H1 (cell line): ENCODE data around the gene ADCK2. TPM values are rescaled to one million over a fixed set of nuclear protein-coding genes. Genes with fewer than 3 reads are reported as not detected.
A peak's percentile ranks its signal among the peaks of the same experiment; 100 is the strongest.

ENCODE experiments used
- CTCF ChIA-PET: fragments of 300-600 bp; sonication (Branson Sonifier 250); formaldehyde crosslinking; loops from one replicate; lab custom pipeline; 2021; ENCODE audit not compliant: partially characterized antibody; lab: Charles Lee
- POLR2A ChIA-PET: fragments of 300-600 bp; sonication (Branson Sonifier 250); formaldehyde crosslinking; loops from one replicate; lab custom pipeline; 2021; ENCODE audit warnings: inconsistent platforms; ENCODE audit not compliant: partially characterized antibody; lab: Charles Lee
- DNase-seq, 2 experiments: peaks; one replicate each; pipeline versions ENCODE4 v3.0.0 to v3.0.0-alpha.2; 2010 to 2022; ENCODE audit warnings: low spot score in 2 of 2, low read depth in 1 of 2, mixed read lengths in 1 of 2
- FAIRE-seq: peaks from 2 replicates; lab custom pipeline; 2011; peaks lifted over from hg19 to GRCh38; lab: Jason Lieb, UNC
- H2AFZ ChIP-seq: 2 replicates; pipeline ENCODE4 v1.8.1; 2012; ENCODE audit warnings: low read length, inconsistent platforms
- H2AK5ac ChIP-seq: 2 replicates; pipeline ENCODE4 v1.6.1; 2013; ENCODE audit warnings: low read depth, low read length
- H2BK120ac ChIP-seq: replicated peaks from 2 replicates; pipeline ENCODE3; 2013; ENCODE audit warnings: low read depth, low read length, inconsistent platforms
- H2BK12ac ChIP-seq: 2 replicates; pipeline ENCODE4 v1.6.1; 2013; ENCODE audit warnings: low read depth, low read length
- H2BK15ac ChIP-seq: 2 replicates; pipeline ENCODE4 v1.6.1; 2013; ENCODE audit warnings: low read length
- H2BK20ac ChIP-seq: 2 replicates; pipeline ENCODE4 v1.6.1; 2013; ENCODE audit warnings: low read length
- H2BK5ac ChIP-seq: 2 replicates; pipeline ENCODE4 v1.6.1; 2013; ENCODE audit warnings: low read depth, low read length
- H3K14ac ChIP-seq: 2 replicates; pipeline ENCODE4 v1.6.1; 2013; ENCODE audit warnings: inconsistent platforms; ENCODE audit not compliant: insufficient read length
- H3K18ac ChIP-seq: 2 replicates; pipeline ENCODE4 v1.6.1; 2013; ENCODE audit warnings: low read length; ENCODE audit errors: extremely low read depth
- H3K23ac ChIP-seq: 2 replicates; pipeline ENCODE4 v1.6.1; 2013; ENCODE audit warnings: inconsistent platforms; ENCODE audit not compliant: insufficient read length
- H3K23me2 ChIP-seq: 2 replicates; pipeline ENCODE4 v1.6.1; 2013; ENCODE audit warnings: low read depth, low read length
- H3K27ac ChIP-seq: 2 replicates; pipeline ENCODE4 v1.6.1; 2011; ENCODE audit warnings: low read depth, low read length, inconsistent platforms
- H3K27me3 ChIP-seq, 4 experiments: replicated peaks in 1 of 4; 1 replicate in 1 of 4; 2 replicates in 3 of 4; pipeline versions ENCODE4 v1.6.1 to v1.8.1; 2011 to 2013; ENCODE audit warnings: low read length in 3 of 4, mild to moderate bottlenecking in 3 of 4, inconsistent platforms in 2 of 4, mixed read lengths in 2 of 4, moderate library complexity in 1 of 4; ENCODE audit not compliant: control insufficient read depth in 3 of 4, insufficient read depth in 3 of 4; ENCODE audit errors: extremely low read depth in 1 of 4
- H3K36me3 ChIP-seq, 4 experiments: 2 replicates each; pipeline versions ENCODE4 v1.6.1 to v1.8.1; 2011 to 2013; ENCODE audit warnings: mild to moderate bottlenecking in 4 of 4, low read length in 3 of 4, moderate library complexity in 2 of 4, control low read depth in 1 of 4, inconsistent platforms in 1 of 4; ENCODE audit not compliant: insufficient read depth in 4 of 4, control insufficient read depth in 2 of 4
- H3K4ac ChIP-seq: replicated peaks from 2 replicates; pipeline ENCODE3; 2013; ENCODE audit warnings: low read length, low read depth, mixed read lengths, inconsistent platforms; ENCODE audit not compliant: insufficient read length
- H3K4me1 ChIP-seq, 4 experiments: replicated peaks in 1 of 4; 1 replicate in 1 of 4; 2 replicates in 3 of 4; pipeline versions ENCODE4 v1.6.1 to v1.8.1; 2011 to 2013; ENCODE audit warnings: low read length in 3 of 4, inconsistent platforms in 2 of 4, mixed read lengths in 1 of 4; ENCODE audit not compliant: insufficient read depth in 4 of 4, control insufficient read depth in 3 of 4
- H3K4me2 ChIP-seq, 2 experiments: 2 replicates each; pipeline versions ENCODE4 v1.6.1 to v1.8.1; 2011 to 2013; ENCODE audit warnings: low read depth in 2 of 2, low read length in 2 of 2, control low read depth in 1 of 2, inconsistent platforms in 1 of 2, mild to moderate bottlenecking in 1 of 2; ENCODE audit not compliant: insufficient read depth in 1 of 2
- H3K4me3 ChIP-seq, 4 experiments: fragments of 200-600, 300-600 bp in 1 of 4; sonication (generic), shearing (Covaris generic), sonication (Bioruptor Twin) in 1 of 4; 2 replicates each; pipeline versions ENCODE4 v1.5.1 to v1.8.1; 2011 to 2016; ENCODE audit warnings: low read length in 4 of 4, low read depth in 3 of 4, control low read depth in 2 of 4, inconsistent platforms in 2 of 4, mild to moderate bottlenecking in 2 of 4, mixed read lengths in 1 of 4, moderate library complexity in 1 of 4; ENCODE audit not compliant: insufficient read depth in 2 of 4; ENCODE audit errors: extremely low read depth in 1 of 4
- H3K56ac ChIP-seq: replicated peaks from 2 replicates; pipeline ENCODE3; 2013; ENCODE audit warnings: low read depth, mild to moderate bottlenecking, mixed read lengths, low read length, inconsistent platforms; ENCODE audit not compliant: insufficient read length
- H3K79me1 ChIP-seq: 2 replicates; pipeline ENCODE4 v1.6.1; 2013; ENCODE audit warnings: low read depth, low read length, control low read depth
- H3K79me2 ChIP-seq, 2 experiments: 2 replicates each; pipeline versions ENCODE4 v1.6.1 to v1.8.1; 2012 to 2013; ENCODE audit warnings: low read length in 2 of 2, mild to moderate bottlenecking in 2 of 2, inconsistent platforms in 1 of 2; ENCODE audit not compliant: insufficient read depth in 2 of 2, control insufficient read depth in 1 of 2
- H3K9ac ChIP-seq, 4 experiments: replicated peaks in 1 of 4; 1 replicate in 1 of 4; 2 replicates in 3 of 4; pipeline versions ENCODE4 v1.6.1 to v1.8.1; 2011 to 2013; ENCODE audit warnings: low read depth in 3 of 4, low read length in 3 of 4, control low read depth in 2 of 4, mild to moderate bottlenecking in 2 of 4, moderate library complexity in 2 of 4, inconsistent platforms in 1 of 4; ENCODE audit errors: extremely low read depth in 1 of 4
- H3K9me3 ChIP-seq, 2 experiments: 2 replicates each; pipeline versions ENCODE4 v1.6.1 to v1.8.1; 2012 to 2013; ENCODE audit warnings: mild to moderate bottlenecking in 2 of 2, moderate library complexity in 2 of 2, control low read depth in 1 of 2, inconsistent platforms in 1 of 2, low read depth in 1 of 2, low read length in 1 of 2, mixed read lengths in 1 of 2; ENCODE audit not compliant: insufficient read depth in 2 of 2
- H4K20me1 ChIP-seq, 2 experiments: replicated peaks in 1 of 2; 2 replicates each; pipeline versions ENCODE3 to v1.8.1; 2011 to 2013; ENCODE audit warnings: inconsistent platforms in 2 of 2, low read length in 2 of 2, mild to moderate bottlenecking in 1 of 2; ENCODE audit not compliant: insufficient read depth in 2 of 2, control insufficient read depth in 1 of 2
- H4K5ac ChIP-seq: 2 replicates; pipeline ENCODE4 v1.6.1; 2013; ENCODE audit warnings: low read length, low read depth, mixed read lengths, inconsistent platforms; ENCODE audit not compliant: insufficient read length
- H4K8ac ChIP-seq: 2 replicates; pipeline ENCODE4 v1.8.0; 2013; ENCODE audit warnings: mild to moderate bottlenecking, moderate library complexity, low read length, inconsistent platforms; ENCODE audit not compliant: insufficient read depth; ENCODE audit errors: extremely low read depth
- H4K91ac ChIP-seq: replicated peaks from 2 replicates; pipeline ENCODE3; 2013; ENCODE audit warnings: low read length, mixed read lengths, inconsistent platforms; ENCODE audit not compliant: insufficient read length
- BRCA1 ChIP-seq: IDR thresholded peaks from 2 replicates; pipeline ENCODE4 v1.6.1; 2012; ENCODE audit warnings: low read depth, low read length, improper control_type of control experiment
- CEBPB ChIP-seq: IDR thresholded peaks from 2 replicates; pipeline ENCODE4 v1.6.1; 2012; ENCODE audit warnings: low read depth, low read length
- CHD2 ChIP-seq: IDR thresholded peaks from 2 replicates; pipeline ENCODE4 v1.6.1; 2012; ENCODE audit warnings: low read length, improper control_type of control experiment
- CTBP2 ChIP-seq: IDR thresholded peaks from 2 replicates; pipeline ENCODE4 v1.7.0; 2011; ENCODE audit warnings: borderline replicate concordance, mild to moderate bottlenecking, moderate library complexity, mixed read lengths, low read length; ENCODE audit not compliant: insufficient read depth, insufficient read length
- GTF2F1 ChIP-seq: IDR thresholded peaks from 2 replicates; pipeline ENCODE4 v1.6.1; 2012; ENCODE audit warnings: low read depth, low read length, improper control_type of control experiment, borderline replicate concordance
- JUN ChIP-seq: IDR thresholded peaks from 2 replicates; pipeline ENCODE4 v1.6.1; 2011; ENCODE audit warnings: low read depth, mild to moderate bottlenecking, improper control_type of control experiment, low read length
- MAFK ChIP-seq: IDR thresholded peaks from 2 replicates; pipeline ENCODE4 v1.6.1; 2012; ENCODE audit warnings: low read depth, mild to moderate bottlenecking, improper control_type of control experiment, low read length
- RAD21 ChIP-seq, 2 experiments: IDR thresholded peaks in 1 of 2; conservative IDR thresholded peaks in 1 of 2; 2 replicates each; pipeline ENCODE4 v1.6.1; 2011; ENCODE audit warnings: low read depth in 2 of 2, low read length in 2 of 2, improper control_type of control experiment in 1 of 2, inconsistent platforms in 1 of 2, mild to moderate bottlenecking in 1 of 2, moderate library complexity in 1 of 2
- SIRT6 ChIP-seq: IDR thresholded peaks from one replicate; pipeline ENCODE4 v1.7.1; 2012; ENCODE audit warnings: low read length, inconsistent platforms
- SIX5 ChIP-seq: IDR thresholded peaks from 2 replicates; pipeline ENCODE4 v1.6.1; 2011; ENCODE audit warnings: mild to moderate bottlenecking, low read depth, low read length
- SP2 ChIP-seq: IDR thresholded peaks from 2 replicates; pipeline ENCODE4 v1.6.1; 2012; ENCODE audit warnings: mild to moderate bottlenecking, low read length, inconsistent platforms
- SUZ12 ChIP-seq: fragments of 200-600 bp; sonication (generic); IDR thresholded peaks from 2 replicates; pipeline ENCODE4 v1.6.1; 2012; ENCODE audit warnings: mild to moderate bottlenecking, inconsistent platforms, low read length, moderate library complexity, mixed read lengths
- TCF12 ChIP-seq: IDR thresholded peaks from 2 replicates; pipeline ENCODE4 v1.6.1; 2011; ENCODE audit warnings: low read depth, mild to moderate bottlenecking, low read length
- WGBS, 2 experiments: shearing (Covaris generic) in 1 of 2; methylation state at CpG; one replicate each; pipeline versions ENCODE4 v1.1.6 to v1.1.7; 2013 to 2015; ENCODE audit warnings: low lambda C conversion rate in 2 of 2, mixed read lengths in 2 of 2, inconsistent platforms in 1 of 2, low coverage in 1 of 2, missing lambda C conversion rate in 1 of 2; ENCODE audit not compliant: insufficient replicate concordance in 2 of 2, insufficient coverage in 1 of 2, insufficient read length in 1 of 2; ENCODE audit errors: extremely low coverage in 1 of 2, missing lambda C conversion rate in 1 of 2; 5-methylcytosine and 5-hydroxymethylcytosine counted together
- polyA plus RNA-seq, 7 experiments: library from polyadenylated mRNA; depleted of rRNA in 3 of 7; stranded (reverse) in 5 of 7; unstranded in 2 of 7; fragments of >200 nt in 5 of 7; fragments of 200-250 nt in 2 of 7; gene quantifications; 1 replicate in 5 of 7; 2 replicates in 1 of 7; 4 replicates in 1 of 7; pipeline versions ENCODE4 v1.2.1 to v1.2.3, GENCODE V29; 2011 to 2013; ENCODE audit warnings: missing spikeins in 2 of 7, mixed read lengths in 2 of 7
- total RNA-seq: library from RNA; stranded (reverse); fragmentation: NEBNext Ultra II Directional; extraction: Animal tissue kit (Norgen Biotek cat#: 25700); gene quantifications from 2 replicates; pipeline ENCODE4 v1.2.1, GENCODE V29; 2021

ADCK2 gene
- total and polyA plus RNA-seq, 2 of the 8 experiments (the other 6 are each of a cell fraction or from before 2014, with no cell fraction given) = 6.9 to 11.7 TPM

GRCh38 chr7:140674899-140675701 is 2.4 kb downstream of the ADCK2 start:
- Histone ChIP-seq H2BK12ac (no peak overlapping the region), H4K91ac (no peak overlapping the region), H3K27ac (no peak overlapping the region), H3K9me3 (no peaks in the 10 kb centered on the region), H3K14ac (no peak overlapping the region), H4K8ac (no peak overlapping the region), H2BK120ac (no peak overlapping the region), H2AK5ac (no peak overlapping the region), H2AFZ (no peak overlapping the region), H3K9ac (no peak overlapping the region; a peak in 1 of 7 replicates), H3K18ac (no peak overlapping the region), H4K5ac (no peak overlapping the region), H3K4me2 (no peak overlapping the region; a peak in 1 of 4 replicates), H3K27me3 (peaks cover 0 to 8% (median 2%) of the 10 kb centered on the region in 4 experiments; a peak in 3 of 7 replicates), H3K23me2 (peaks cover 5% of the 10 kb centered on the region; the same call in 1 of the 2 replicates), H3K4me3 (no peak overlapping the region), H3K36me3 (no peaks in the 10 kb centered on the region), H2BK20ac (no peak overlapping the region), H3K4ac (no peak overlapping the region), H2BK5ac (no peak overlapping the region), H3K79me2 (no peaks in the 10 kb centered on the region), H3K79me1 (no peaks in the 10 kb centered on the region), H3K4me1 (peaks cover 0 to 6% (median 2%) of the 10 kb centered on the region in 4 experiments; a peak in 5 of 7 replicates), H3K23ac (no peak overlapping the region), H2BK15ac (no peak overlapping the region), H4K20me1 (no peaks in the 10 kb centered on the region), H3K56ac (no peak overlapping the region)
- CTCF ChIA-PET = interaction anchor here (0.6 to 4.5 kb wide), 32 partner anchors 9 to 967 kb away, joined by 3 to 38 read pairs (median 4); partner anchors contain the start of gene MRPS33
- DNase-seq (no peak), FAIRE-seq (peak; percentile 93)
- 64% methylated on average over 8 of the region's 8 CpGs; no CpG with 5 or more reads in 1 of the 2 experiments for WGBS, 2 experiments
- POLR2A ChIA-PET = interaction anchor here (0.6 kb wide), 1 partner anchor 203 kb away, joined by 6 read pairs; no protein-coding TSS in a partner anchor
- TF ChIP-seq SP2 (no peak), RAD21 (IDR thresholded peaks at IDR 0.05 in 1 of 2, conservative IDR thresholded peaks at IDR 0.05 in 1 of 2; ENCODE audit: low read depth in 2 of 2, low read length in 2 of 2) (peak; percentile 84 to 85), SIX5 (no peak), GTF2F1 (no peak), MAFK (peak; percentile 82), SIRT6 (no peak), SUZ12 (no peak), BRCA1 (no peak), CEBPB (no peak), CHD2 (no peak), JUN (no peak), CTBP2 (no peak), TCF12 (no peak)
